K562 (cell line): ENCODE results near the gene BPIFB6. TPM values are rescaled to one million over a fixed set of nuclear protein-coding genes. Genes with fewer than 3 reads are reported as not detected.

ENCODE experiments used
- ATAC-seq: fragments of 200-7000 bp; cut with Tn5 transposase; 3 replicates; pipeline ENCODE4 v1.9.1; 2020; ENCODE audit warnings: moderate library complexity
- BruUV-seq: library from RNA; stranded (reverse); fragments of 400-500 nt; replicated peaks from 2 replicates; lab custom pipeline; 2021; lab: Mats Ljungman, UMichigan
- CTCF ChIA-PET: fragments of 300-600 bp; formaldehyde crosslinking; extraction: SDS; loops from one replicate; lab custom pipeline; 2021; ENCODE audit warnings: low intra/inter-chr PET ratio; lab: Yijun Ruan, JAX
- POLR2A ChIA-PET: fragments of 300-600, 350-650 bp; sonication (Branson Sonifier 250); formaldehyde crosslinking; extraction: SDS; loops from one replicate; lab custom pipeline; 2021; ENCODE audit warnings: antibody characterized with exemption, inconsistent platforms; lab: Yijun Ruan, JAX
- DNase-seq, 4 experiments: peaks; one replicate each; pipeline versions ENCODE4 v3.0.0 to v3.0.0-alpha.2; 2011 to 2018; ENCODE audit warnings: low spot score in 3 of 4, mixed read lengths in 3 of 4; ENCODE audit errors: extremely low read depth in 1 of 4
- FAIRE-seq: peaks from 2 replicates; lab custom pipeline; 2011; peaks lifted over from hg19 to GRCh38; lab: Jason Lieb, UNC
- H2AFZ ChIP-seq: 2 replicates; pipeline ENCODE4 v1.6.0; 2011; ENCODE audit warnings: low read depth, low read length, control low read depth, inconsistent platforms
- H3K27ac ChIP-seq: fragments of 200-600 bp; 3 replicates; pipeline ENCODE4 v1.8.0; 2011; ENCODE audit warnings: low read depth, mild to moderate bottlenecking, control low read depth, inconsistent platforms, low read length, moderate library complexity, mixed read lengths; ENCODE audit errors: extremely low read depth
- H3K27me3 ChIP-seq, 2 experiments: fragments of 300-600 bp in 1 of 2; 2 replicates in 1 of 2; 3 replicates in 1 of 2; pipeline versions ENCODE4 v1.6.0 to v1.8.0; 2011; ENCODE audit warnings: inconsistent platforms in 2 of 2, low read length in 2 of 2, mild to moderate bottlenecking in 1 of 2, mixed read lengths in 1 of 2, moderate library complexity in 1 of 2; ENCODE audit not compliant: control insufficient read depth in 2 of 2, insufficient read depth in 2 of 2
- H3K36me3 ChIP-seq: fragments of 300-600 bp; 3 replicates; pipeline ENCODE4 v1.8.0; 2011; ENCODE audit warnings: mild to moderate bottlenecking, low read length, inconsistent platforms; ENCODE audit not compliant: control insufficient read depth, insufficient read depth
- H3K4me1 ChIP-seq, 2 experiments: fragments of 200-600 bp in 1 of 2; replicated peaks in 1 of 2; 2 replicates in 1 of 2; 3 replicates in 1 of 2; pipeline versions ENCODE4 v1.5.1 to v1.8.0; 2011; ENCODE audit warnings: inconsistent platforms in 2 of 2, low read length in 2 of 2, mild to moderate bottlenecking in 1 of 2, mixed read lengths in 1 of 2, moderate library complexity in 1 of 2; ENCODE audit not compliant: control insufficient read depth in 2 of 2, insufficient read depth in 2 of 2
- H3K4me2 ChIP-seq: 2 replicates; pipeline ENCODE4 v1.6.1; 2011; ENCODE audit warnings: low read length, control low read depth, inconsistent platforms, mixed read lengths; ENCODE audit not compliant: insufficient read depth
- H3K4me3 ChIP-seq: fragments of 200-600 bp; sonication (generic), shearing (Covaris generic); 2 replicates; pipeline ENCODE4 v1.5.1; 2016; ENCODE audit warnings: control low read depth, inconsistent platforms
- H3K79me2 ChIP-seq: fragments of 200-600 bp; 3 replicates; pipeline ENCODE4 v1.8.0; 2011; ENCODE audit warnings: low read length, inconsistent platforms; ENCODE audit not compliant: control insufficient read depth, insufficient read depth
- H3K9ac ChIP-seq, 2 experiments: 2 replicates each; pipeline versions ENCODE4 v1.6.0 to v1.6.1; 2011; ENCODE audit warnings: low read depth in 2 of 2, low read length in 2 of 2, control low read depth in 1 of 2, inconsistent platforms in 1 of 2, mild to moderate bottlenecking in 1 of 2, mixed read lengths in 1 of 2; ENCODE audit not compliant: insufficient read depth in 1 of 2
- H3K9me1 ChIP-seq: one replicate; pipeline ENCODE4 v1.6.0; 2011; ENCODE audit warnings: inconsistent platforms, mild to moderate bottlenecking, low read length, moderate library complexity; ENCODE audit not compliant: control insufficient read depth, insufficient read depth
- H3K9me3 ChIP-seq: replicated peaks from 2 replicates; pipeline ENCODE4 v1.5.1; 2011; ENCODE audit warnings: low read depth, low read length, inconsistent platforms; ENCODE audit not compliant: control insufficient read depth, insufficient read depth
- H4K20me1 ChIP-seq: replicated peaks from 2 replicates; pipeline ENCODE4 v1.6.1; 2011; ENCODE audit warnings: low read length, inconsistent platforms, mixed read lengths; ENCODE audit not compliant: control insufficient read depth, insufficient read depth
- ATF4 ChIP-seq: fragments of 450-650 bp; formaldehyde crosslinking; IDR thresholded peaks from 2 replicates; pipeline ENCODE4 v1.4.0; 2022; ENCODE audit warnings: mild to moderate bottlenecking, moderate library complexity
- ELK1 ChIP-seq: sonication (generic); formaldehyde crosslinking; IDR thresholded peaks from 2 replicates; pipeline ENCODE4 v1.8.1; 2022; ENCODE audit warnings: missing genetic modification reagents
- HMGN3 ChIP-seq: IDR thresholded peaks from 2 replicates; pipeline ENCODE4 v1.6.1; 2011; ENCODE audit warnings: borderline replicate concordance, low read depth, mild to moderate bottlenecking, mixed read lengths, low read length; ENCODE audit not compliant: insufficient read length; ENCODE audit errors: extremely low read depth
- HNRNPK ChIP-seq: fragments of 200-400 bp; formaldehyde crosslinking; IDR thresholded peaks from one replicate; pipeline ENCODE4 v1.6.1; 2018; ENCODE audit warnings: mild to moderate bottlenecking, low read depth, low read length; ENCODE audit not compliant: poor library complexity, severe bottlenecking
- JUNB ChIP-seq: fragments of 450-650 bp; formaldehyde crosslinking; conservative IDR thresholded peaks from 2 replicates; pipeline ENCODE4 v1.4.0; 2020; ENCODE audit warnings: mild to moderate bottlenecking
- POLR2H ChIP-seq: IDR thresholded peaks from 2 replicates; pipeline ENCODE4 v1.6.1; 2016; ENCODE audit warnings: missing genetic modification characterization, low read depth, mild to moderate bottlenecking, control low read depth, missing compliant biosample characterization, moderate library complexity
- SMAD1 ChIP-seq: fragments of 150-350 bp; IDR thresholded peaks from 2 replicates; pipeline ENCODE4 v1.6.1; 2014; ENCODE audit warnings: low read length, low read depth; ENCODE audit not compliant: partially characterized antibody
- TAF15 ChIP-seq: fragments of 200-400 bp; formaldehyde crosslinking; IDR thresholded peaks from 2 replicates; pipeline ENCODE4 v1.6.1; 2017; ENCODE audit warnings: mild to moderate bottlenecking, low read depth, low read length, moderate library complexity
- USF2 ChIP-seq: sonication (generic); formaldehyde crosslinking; IDR thresholded peaks from 2 replicates; pipeline ENCODE4 v1.5.0; 2020; ENCODE audit warnings: missing genetic modification reagents
- ZFPM2 ChIP-seq: fragments of 250-450 bp; sonication (Bioruptor Pico); IDR thresholded peaks from 2 replicates; pipeline ENCODE4 v1.5.1; 2022; ENCODE audit warnings: mild to moderate bottlenecking
- ZNF583 ChIP-seq: fragments of 250-450 bp; sonication (Bioruptor Pico); IDR thresholded peaks from 2 replicates; pipeline ENCODE4 v1.4.0; 2020
- WGBS: fragments of 100-300 bp; shearing (Covaris generic); methylation state at CpG from one replicate; pipeline ENCODE4 v1.1.6; 2016; ENCODE audit warnings: low coverage, mixed read lengths; ENCODE audit not compliant: insufficient coverage; ENCODE audit errors: missing lambda C conversion rate; 5-methylcytosine and 5-hydroxymethylcytosine counted together
- in situ Hi-C: fragments of 300-500 bp; cut with MboI; formaldehyde crosslinking; loops from 4 replicates; pipeline ENCODE4 v1.15.0; 2018; ENCODE audit warnings: inconsistent platforms, mixed read lengths
- intact Hi-C: fragments of 100-400 bp; cut with micrococcal nuclease; formaldehyde crosslinking; loops from 2 replicates; pipeline ENCODE4 v1.14.2; 2022
- polyA plus RNA-seq, 8 experiments: library from polyadenylated mRNA; depleted of rRNA in 4 of 8; stranded (reverse) in 5 of 8; unstranded in 3 of 8; fragments of >200 nt; fragmentation: Nextera tagmentation in 2 of 8; fragmentation: Illumina TruSeq in 1 of 8; extraction: Ambion mirVana in 2 of 8; extraction: Trizol in 1 of 8; gene quantifications; 2 replicates each; pipeline versions ENCODE4 v1.2.1 to v1.2.3, GENCODE V29; 2011 to 2014; ENCODE audit warnings: inconsistent platforms in 1 of 8, missing spikeins in 1 of 8
- total RNA-seq, 7 experiments: library from RNA; depleted of rRNA in 6 of 7; stranded (reverse); fragments of >200 nt in 6 of 7; fragmentation: Illumina TruSeq in 2 of 7; extraction: Trizol in 2 of 7; gene quantifications; 2 replicates each; pipeline versions ENCODE4 v1.2.1 to v1.2.3, GENCODE V29; 2011 to 2021; ENCODE audit warnings: low replicate concordance in 1 of 7

Gene BPIFB6
- total and polyA plus RNA-seq, 9 of the 15 experiments (the other 6 are each of a cell fraction or from before 2014, with no cell fraction given): not detected

GRCh38 chr20:33005908-33006775 is 25.3 kb upstream of the BPIFB6 start (continued):
- no peak for TF ChIP-seq ZFPM2 (CRISPR knock-in tag)

GRCh38 chr20:33006776-33007375 is 24.6 kb upstream of the BPIFB6 start:
- in situ Hi-C loops (no loop called here), intact Hi-C loops (no loop called here)
- ChIA-PET CTCF (no interaction called here), POLR2A (interaction anchor here (0.7 to 1.0 kb wide), 2 partner anchors 11 to 279 kb away, joined by 3 read pairs; no protein-coding TSS in a partner anchor)
- Histone ChIP-seq H3K79me2 (no peaks in the 10 kb centered on the region), H3K4me3 (no peak overlapping the region), H3K4me1 (no peaks in the 10 kb centered on the region; a peak in 1 of 5 replicates), H3K36me3 (no peaks in the 10 kb centered on the region), H4K20me1 (no peaks in the 10 kb centered on the region), H3K27me3 (peaks cover 5 to 46% of the 10 kb centered on the region in 2 experiments; a peak in 3 of 5 replicates), H2AFZ (no peak overlapping the region), H3K9me1 (no peaks in the 10 kb centered on the region), H3K4me2 (no peak overlapping the region), H3K9me3 (peaks cover 4% of the 10 kb centered on the region), H3K9ac (no peak overlapping the region), H3K27ac (no peak overlapping the region)
- FAIRE-seq (no peak), DNase-seq (no peak), ATAC-seq (no peak)
- WGBS: 6% methylated on average over 8 of the region's 8 CpGs
- no TSS peak for BruUV-seq
- TF ChIP-seq USF2 (CRISPR knock-in tag) (no peak), JUNB (CRISPR knock-in tag) (no peak), TAF15 (no peak), ELK1 (CRISPR knock-in tag) (no peak), ATF4 (no peak), ZNF583 (CRISPR knock-in tag) (no peak), HNRNPK (no peak), HMGN3 (no peak), SMAD1 (no peak), POLR2H (tag) (no peak)
